ENCODE results near the gene ZBTB8A.
A peak's percentile ranks its signal among the peaks of the same experiment; 100 is the strongest.
"Not testable (repeated sequence)": the region's sequence is repeated elsewhere in the genome, so short reads cannot be mapped to it uniquely, and the experiment has no call there.

Gene ZBTB8A

GRCh38 chr1:32622806-32623681 lies 83.8 kb downstream of the ZBTB8A start:
- no peak for DNase-seq

- DNase-seq = no peak
Measured at GRCh38 chr1:32623775-32624174, 84.5 kb downstream of the ZBTB8A start.

GRCh38 chr1:32626176-32626575 lies 86.9 kb downstream of the ZBTB8A start:
- no peak for DNase-seq

- no peak for DNase-seq
Measured at GRCh38 chr1:32627596-32628162, 88.5 kb downstream of the ZBTB8A start.

- not testable (repeated sequence) for DNase-seq
Measured at GRCh38 chr1:32630173-32630572, 90.9 kb downstream of the ZBTB8A start.

GRCh38 chr1:32632829-32633228 lies 93.6 kb downstream of the ZBTB8A start:
- no peak for DNase-seq

- no peak for DNase-seq
Measured at GRCh38 chr1:32635508-32636277, 96.5 kb downstream of the ZBTB8A start.

- no peak for DNase-seq
Measured at GRCh38 chr1:32636914-32637645, 97.9 kb downstream of the ZBTB8A start.

GRCh38 chr1:32639489-32640075 lies 100.4 kb downstream of the ZBTB8A start:
- no peak for DNase-seq

- DNase-seq = not testable (repeated sequence)
Measured at GRCh38 chr1:32642292-32642827, 103.1 kb downstream of the ZBTB8A start.

GRCh38 chr1:32644426-32644825 lies 105.2 kb downstream of the ZBTB8A start:
- no peak for DNase-seq

- no peak for DNase-seq
Measured at GRCh38 chr1:32647308-32648134, 108.3 kb downstream of the ZBTB8A start.

- peak; percentile 88 for DNase-seq
Measured at GRCh38 chr1:32650248-32650751, 111.1 kb downstream of the ZBTB8A start, which contains the start of gene ZBTB8OS. TSS of gene ZBTB8OS (minus strand) at chr1:32650550. CDS start at chr1:32650529, 21 bp downstream.

GRCh38 chr1:32650752-32651460 lies 111.7 kb downstream of the ZBTB8A start, which contains the start of gene RBBP4:
TSS of gene RBBP4 (plus strand) at chr1:32651208. CDS start at chr1:32651307, 99 bp downstream.
- peak; percentile 87 for DNase-seq

- no peak for DNase-seq
Measured at GRCh38 chr1:32651461-32652073, 112.3 kb downstream of the ZBTB8A start.

GRCh38 chr1:32652244-32652962 lies 113.2 kb downstream of the ZBTB8A start:
- DNase-seq = no peak
